ENCODE results near the gene C13orf46.
"Not testable (repeated sequence)": the region's sequence is repeated elsewhere in the genome, so short reads cannot be mapped to it uniquely, and the experiment has no call there.

C13orf46 gene

DNA sequence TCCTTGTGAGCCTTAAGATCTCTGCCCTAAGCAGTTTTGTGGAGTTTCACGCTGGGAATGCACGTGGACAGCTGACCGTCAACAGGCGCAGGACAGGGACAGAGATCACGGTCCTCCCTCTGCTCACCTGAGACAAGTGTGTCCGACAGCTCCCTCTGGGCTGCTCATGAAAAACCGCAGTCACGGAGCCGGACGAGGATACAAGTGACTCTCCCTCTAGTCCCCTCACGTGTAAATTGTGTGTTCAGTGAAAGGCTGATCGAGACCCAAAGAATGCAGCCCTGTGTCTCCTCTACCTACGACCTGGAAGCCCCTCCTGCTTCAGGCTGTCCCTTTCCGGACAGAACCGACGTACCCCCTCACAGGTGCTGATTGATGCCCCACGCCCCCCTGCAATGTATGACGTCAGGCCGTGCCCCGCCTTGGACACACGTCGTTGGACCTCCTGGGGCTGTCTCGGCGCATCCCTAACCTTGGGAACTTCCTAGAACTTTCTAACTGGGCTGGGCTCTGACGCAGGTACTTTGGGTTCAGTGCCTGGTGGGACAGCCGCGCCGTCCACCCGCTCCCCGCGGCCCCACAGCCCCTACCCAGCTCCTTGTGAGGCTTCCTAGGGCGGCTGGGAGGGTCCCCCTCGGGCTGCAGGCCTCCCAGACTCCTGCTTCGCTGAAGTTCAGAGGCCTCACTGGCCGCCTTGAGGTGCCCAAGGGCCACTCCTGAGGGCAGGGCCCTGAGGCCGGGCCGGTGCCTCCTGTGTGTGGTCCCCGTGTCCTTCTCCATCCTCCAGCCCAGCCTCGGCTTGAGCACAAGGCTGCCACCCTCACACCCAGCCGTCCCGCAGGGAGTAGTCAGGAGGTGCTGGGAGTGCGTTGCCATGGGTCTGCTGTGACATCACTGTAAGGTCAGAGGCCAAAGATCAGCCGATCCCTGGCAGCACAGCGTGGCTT lies at the start of gene C13orf46:
C13orf46 (minus strand) TSS at position 859 of the 947 bp plus-strand sequence; CDS start at position 780, 79 bp downstream.
- H3K4me3 ChIP-seq (ENCODE audit: low read length) = no peak within 1 kb of the TSS
- H3K27ac ChIP-seq (ENCODE audit: low read depth, low read length) = no peak within 1 kb of the TSS
- peaks cover 2% of the 10 kb centered on the region for H3K36me3 ChIP-seq (ENCODE audit: control insufficient read depth, insufficient read depth, low read length)
- peaks cover 9% of the 10 kb centered on the region for H3K4me1 ChIP-seq (ENCODE audit: control insufficient read depth, insufficient read depth, low read length)
- H3K27me3 ChIP-seq (ENCODE audit: control insufficient read depth, insufficient read depth, low read length) = peaks cover 2% of the 10 kb centered on the region
- no peak within 1 kb of the TSS for H3K9ac ChIP-seq (ENCODE audit: low read length)

DNA sequence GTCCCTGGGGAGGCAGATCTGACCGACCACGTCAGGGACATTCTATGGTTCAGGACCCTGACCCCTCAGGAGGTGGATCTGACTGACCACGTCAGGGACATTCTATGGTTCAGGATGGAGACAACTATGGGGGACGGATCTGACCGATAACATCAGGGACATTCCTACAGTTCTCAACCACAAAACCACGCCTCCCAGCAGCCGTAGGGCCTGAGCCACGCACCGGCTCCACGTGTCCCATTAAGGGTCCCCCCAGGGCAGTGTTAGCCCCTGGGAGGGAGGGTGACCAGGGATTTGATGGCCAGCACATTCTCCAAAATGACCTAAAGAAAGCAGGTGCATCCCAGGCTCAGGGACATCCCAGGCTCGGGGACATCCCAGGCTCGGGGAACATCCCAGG lies 49.0 kb upstream of the C13orf46 start:
- Histone ChIP-seq H3K27me3 (ENCODE audit: control insufficient read depth, insufficient read depth, low read length) (no peaks in the 10 kb centered on the region), H3K9ac (ENCODE audit: low read length) (no peak overlapping the region), H3K36me3 (ENCODE audit: control insufficient read depth, insufficient read depth, low read length) (peaks cover 7% of the 10 kb centered on the region), H3K27ac (ENCODE audit: low read depth, low read length) (no peak overlapping the region), H3K4me3 (ENCODE audit: low read length) (no peak overlapping the region), H3K4me1 (ENCODE audit: control insufficient read depth, insufficient read depth, low read length) (peaks cover 19% of the 10 kb centered on the region)

DNA sequence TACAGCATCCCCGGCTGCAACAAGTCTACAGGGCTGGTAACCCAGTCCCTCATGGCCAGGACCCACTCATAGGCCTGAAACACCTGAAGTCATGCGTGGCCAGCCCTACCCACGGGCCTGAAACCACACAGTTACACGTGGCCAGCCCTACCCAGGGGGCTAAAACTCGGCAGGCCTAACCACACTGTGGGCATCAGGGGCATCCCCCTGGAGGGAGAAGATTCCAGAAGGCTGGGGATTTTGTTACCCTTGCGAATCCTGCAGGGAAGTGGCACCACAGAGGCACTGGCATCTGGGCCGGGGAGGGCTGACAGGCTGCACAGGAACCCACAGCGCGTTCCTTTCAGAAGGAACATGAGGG lies 48.4 kb upstream of the C13orf46 start:
- H3K4me1 ChIP-seq (ENCODE audit: control insufficient read depth, insufficient read depth, low read length) = peaks cover 15% of the 10 kb centered on the region
- H3K27me3 ChIP-seq (ENCODE audit: control insufficient read depth, insufficient read depth, low read length) = no peaks in the 10 kb centered on the region
- H3K36me3 ChIP-seq (ENCODE audit: control insufficient read depth, insufficient read depth, low read length) = peaks cover 7% of the 10 kb centered on the region
- no peak overlapping the region for H3K27ac ChIP-seq (ENCODE audit: low read depth, low read length)
- H3K9ac ChIP-seq (ENCODE audit: low read length) = no peak overlapping the region
- no peak overlapping the region for H3K4me3 ChIP-seq (ENCODE audit: low read length)

DNA sequence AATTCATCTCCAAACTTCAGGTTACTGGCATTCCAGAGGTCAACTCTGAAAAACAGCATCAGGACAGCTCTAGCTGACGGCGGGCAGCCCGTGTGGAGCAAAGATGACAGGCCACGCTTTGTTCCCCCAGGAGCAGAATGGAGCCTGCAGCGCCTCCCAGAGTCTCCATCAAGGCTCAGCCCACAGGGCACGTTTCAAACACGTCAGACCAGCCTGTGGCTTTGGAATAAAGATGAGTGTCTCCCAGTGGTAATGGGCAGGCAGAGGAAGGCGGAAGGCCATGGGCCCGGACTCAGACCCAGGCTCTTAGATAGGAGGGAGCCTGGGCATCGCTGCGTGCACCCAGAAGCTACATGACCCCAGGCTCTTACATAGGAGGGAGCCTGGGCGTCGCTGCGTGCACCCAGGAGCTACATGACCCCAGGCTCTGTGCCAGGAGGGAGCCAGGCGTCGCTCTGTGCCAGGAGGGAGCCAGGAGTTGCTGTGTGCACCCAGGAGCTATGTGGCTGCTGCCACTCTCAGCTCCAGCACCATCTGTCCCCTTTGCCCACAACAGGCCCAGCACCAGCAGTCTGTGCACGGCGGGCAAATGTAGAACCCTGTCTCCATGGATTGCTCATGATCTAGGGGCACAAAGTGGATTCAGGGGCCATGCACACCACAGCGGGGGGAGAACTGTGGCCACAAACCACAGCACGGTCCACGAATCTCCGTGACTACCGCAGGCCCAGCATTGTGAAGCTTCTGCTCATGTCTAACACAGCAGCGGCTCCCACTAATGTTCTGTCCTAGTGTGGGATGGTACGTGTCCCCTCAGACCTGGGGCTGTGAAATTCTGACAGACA lies 47.8 kb upstream of the C13orf46 start:
- Histone ChIP-seq H3K27ac (ENCODE audit: low read depth, low read length) (no peak overlapping the region), H3K9ac (ENCODE audit: low read length) (no peak overlapping the region), H3K4me3 (ENCODE audit: low read length) (no peak overlapping the region), H3K4me1 (ENCODE audit: control insufficient read depth, insufficient read depth, low read length) (peaks cover 13% of the 10 kb centered on the region), H3K27me3 (ENCODE audit: control insufficient read depth, insufficient read depth, low read length) (no peaks in the 10 kb centered on the region), H3K36me3 (ENCODE audit: control insufficient read depth, insufficient read depth, low read length) (peaks cover 8% of the 10 kb centered on the region)

DNA sequence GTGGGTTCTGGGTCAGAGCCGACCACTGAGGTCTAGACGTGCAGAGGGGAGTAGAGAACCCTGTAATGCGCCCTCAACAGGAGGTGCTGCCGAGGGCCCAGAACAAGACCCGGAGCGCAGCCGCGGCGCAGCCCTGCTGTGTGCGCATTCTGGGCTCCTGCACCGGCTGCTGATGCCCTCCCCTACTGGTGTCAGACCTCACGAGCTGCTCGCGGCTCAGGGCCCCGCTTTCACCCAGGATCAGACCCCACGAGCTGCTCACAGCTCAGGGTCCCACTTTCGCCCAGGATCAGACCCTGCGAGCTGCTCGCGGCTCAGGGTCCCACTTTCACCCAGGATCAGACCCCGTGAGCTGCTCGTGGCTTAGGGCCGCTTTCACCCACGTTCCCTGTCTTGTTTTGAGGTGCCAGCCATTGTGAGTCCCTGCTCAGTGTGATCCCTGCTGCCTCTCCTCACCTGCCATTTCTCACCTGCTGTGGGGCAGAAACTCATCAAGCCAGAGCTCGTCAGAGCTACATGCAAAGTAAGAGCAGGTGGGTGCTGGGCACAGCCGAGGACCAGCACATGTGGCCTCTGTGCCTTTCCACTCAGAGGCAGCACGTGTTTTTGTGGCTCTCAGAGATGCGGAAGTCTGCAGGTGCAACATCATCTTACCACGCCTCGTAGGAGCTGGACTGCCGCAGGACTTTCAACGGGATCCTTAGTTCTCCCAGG lies 47.0 kb upstream of the C13orf46 start:
- peaks cover 6% of the 10 kb centered on the region for H3K4me1 ChIP-seq (ENCODE audit: control insufficient read depth, insufficient read depth, low read length)
- no peak overlapping the region for H3K27ac ChIP-seq (ENCODE audit: low read depth, low read length)
- H3K27me3 ChIP-seq (ENCODE audit: control insufficient read depth, insufficient read depth, low read length) = no peaks in the 10 kb centered on the region
- H3K4me3 ChIP-seq (ENCODE audit: low read length) = no peak overlapping the region
- peaks cover 12% of the 10 kb centered on the region for H3K36me3 ChIP-seq (ENCODE audit: control insufficient read depth, insufficient read depth, low read length)
- H3K9ac ChIP-seq (ENCODE audit: low read length) = no peak overlapping the region

DNA sequence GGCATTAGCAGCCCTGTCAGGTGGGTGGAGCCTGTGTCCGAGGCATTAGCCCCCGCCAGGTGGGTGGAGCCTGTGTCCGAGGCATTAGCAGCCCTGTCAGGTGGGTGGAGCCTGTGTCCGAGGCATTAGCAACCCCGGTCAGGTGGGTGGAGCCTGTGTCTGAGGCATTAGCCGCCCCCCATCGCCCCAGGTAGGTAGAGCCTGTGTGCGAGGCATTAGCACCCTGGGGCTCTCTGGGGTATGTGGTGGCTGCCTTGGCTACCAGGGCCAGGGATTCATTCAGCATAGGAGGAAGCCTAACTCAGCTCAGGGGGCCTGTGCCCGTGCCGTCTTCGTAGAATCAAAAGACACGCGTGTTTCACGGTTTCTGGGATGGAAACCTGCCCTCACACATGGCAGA lies 46.3 kb upstream of the C13orf46 start:
- H3K27me3 ChIP-seq (ENCODE audit: control insufficient read depth, insufficient read depth, low read length); H3K9ac ChIP-seq (ENCODE audit: low read length); H3K4me1 ChIP-seq (ENCODE audit: control insufficient read depth, insufficient read depth, low read length); H3K27ac ChIP-seq (ENCODE audit: low read depth, low read length); H3K4me3 ChIP-seq (ENCODE audit: low read length): not testable (repeated sequence)
- H3K36me3 ChIP-seq (ENCODE audit: control insufficient read depth, insufficient read depth, low read length) = peaks cover 16% of the 10 kb centered on the region

DNA sequence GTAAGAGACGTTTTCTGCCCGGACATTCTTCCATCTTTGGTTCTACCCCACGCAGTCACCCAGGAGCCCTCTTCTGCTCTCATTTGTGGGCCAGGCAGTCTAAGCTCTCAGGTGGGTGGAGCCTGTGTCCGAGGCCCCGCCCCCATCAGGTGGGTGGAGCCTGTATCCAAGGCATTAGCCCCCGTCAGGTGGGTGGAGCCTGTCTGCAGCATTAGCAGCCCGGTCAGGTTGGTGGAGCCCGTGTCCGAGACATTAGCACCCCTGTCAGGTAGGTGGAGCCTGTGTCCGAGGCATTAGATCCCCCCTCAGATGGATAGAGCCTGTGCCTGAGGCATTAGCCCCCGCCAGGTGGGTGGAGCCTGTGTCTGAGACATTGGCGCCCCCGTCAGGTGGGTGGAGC lies 45.5 kb upstream of the C13orf46 start:
- no peak overlapping the region for H3K4me3 ChIP-seq (ENCODE audit: low read length)
- peaks cover 16% of the 10 kb centered on the region for H3K36me3 ChIP-seq (ENCODE audit: control insufficient read depth, insufficient read depth, low read length)
- no peak overlapping the region for H3K9ac ChIP-seq (ENCODE audit: low read length)
- no peaks in the 10 kb centered on the region for H3K4me1 ChIP-seq (ENCODE audit: control insufficient read depth, insufficient read depth, low read length)
- no peak overlapping the region for H3K27ac ChIP-seq (ENCODE audit: low read depth, low read length)
- H3K27me3 ChIP-seq (ENCODE audit: control insufficient read depth, insufficient read depth, low read length) = no peaks in the 10 kb centered on the region

DNA sequence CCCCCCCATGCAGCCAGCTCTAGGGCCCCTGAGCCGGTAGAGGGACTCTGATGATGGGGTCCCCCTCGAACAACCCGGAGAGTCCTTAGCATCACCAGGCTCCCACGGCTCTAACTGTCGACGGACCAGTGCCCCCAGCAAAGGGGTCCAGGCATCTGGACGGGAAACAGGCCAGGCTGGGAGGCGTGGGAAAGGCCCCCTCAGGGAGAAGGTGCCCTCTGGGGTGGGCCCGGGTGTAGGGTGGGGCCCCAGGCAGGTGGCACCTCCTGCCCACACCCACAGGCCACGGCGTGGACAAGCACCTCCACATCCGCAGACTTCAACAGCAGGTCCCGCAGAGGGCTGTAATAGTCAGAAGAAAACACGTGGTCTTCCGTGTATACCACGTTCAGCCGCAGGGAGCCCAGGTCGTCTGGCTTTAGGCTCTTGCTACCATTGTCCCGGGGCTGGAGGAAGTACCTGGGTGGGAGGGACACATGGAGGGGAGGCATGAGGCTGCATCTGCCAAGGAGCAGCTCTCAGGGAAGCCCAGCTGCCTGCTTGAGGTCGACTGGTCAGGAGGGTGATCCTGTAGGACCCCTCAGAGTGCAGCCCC lies 44.7 kb upstream of the C13orf46 start:
- Histone ChIP-seq H3K27ac (ENCODE audit: low read depth, low read length) (no peak overlapping the region), H3K4me1 (ENCODE audit: control insufficient read depth, insufficient read depth, low read length) (no peaks in the 10 kb centered on the region), H3K27me3 (ENCODE audit: control insufficient read depth, insufficient read depth, low read length) (no peaks in the 10 kb centered on the region), H3K36me3 (ENCODE audit: control insufficient read depth, insufficient read depth, low read length) (peaks cover 16% of the 10 kb centered on the region), H3K9ac (ENCODE audit: low read length) (no peak overlapping the region), H3K4me3 (ENCODE audit: low read length) (no peak overlapping the region)

DNA sequence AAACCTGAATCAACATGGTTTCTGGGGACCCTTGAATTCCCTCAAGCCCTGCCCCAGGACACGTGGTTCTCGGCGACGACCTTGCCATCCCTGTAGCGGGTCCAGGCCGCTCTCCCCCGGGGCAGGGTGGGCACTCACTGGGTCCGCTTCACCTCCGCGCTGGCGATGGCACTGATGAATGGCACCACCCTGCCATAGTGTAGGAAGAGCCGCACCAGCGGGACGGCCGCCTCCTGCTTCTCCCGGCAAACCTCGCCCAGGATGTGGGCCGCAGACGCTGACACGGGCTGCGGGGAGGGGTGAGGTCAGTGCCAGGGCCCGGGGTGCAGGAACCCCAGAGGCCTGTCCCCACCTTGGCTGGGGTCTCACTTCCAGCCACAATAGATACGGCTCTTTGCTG lies 44.1 kb upstream of the C13orf46 start:
- no peak overlapping the region for H3K9ac ChIP-seq (ENCODE audit: low read length)
- H3K4me3 ChIP-seq (ENCODE audit: low read length) = no peak overlapping the region
- H3K27ac ChIP-seq (ENCODE audit: low read depth, low read length) = no peak overlapping the region
- no peaks in the 10 kb centered on the region for H3K4me1 ChIP-seq (ENCODE audit: control insufficient read depth, insufficient read depth, low read length)
- no peaks in the 10 kb centered on the region for H3K27me3 ChIP-seq (ENCODE audit: control insufficient read depth, insufficient read depth, low read length)
- peaks cover 19% of the 10 kb centered on the region for H3K36me3 ChIP-seq (ENCODE audit: control insufficient read depth, insufficient read depth, low read length)

DNA sequence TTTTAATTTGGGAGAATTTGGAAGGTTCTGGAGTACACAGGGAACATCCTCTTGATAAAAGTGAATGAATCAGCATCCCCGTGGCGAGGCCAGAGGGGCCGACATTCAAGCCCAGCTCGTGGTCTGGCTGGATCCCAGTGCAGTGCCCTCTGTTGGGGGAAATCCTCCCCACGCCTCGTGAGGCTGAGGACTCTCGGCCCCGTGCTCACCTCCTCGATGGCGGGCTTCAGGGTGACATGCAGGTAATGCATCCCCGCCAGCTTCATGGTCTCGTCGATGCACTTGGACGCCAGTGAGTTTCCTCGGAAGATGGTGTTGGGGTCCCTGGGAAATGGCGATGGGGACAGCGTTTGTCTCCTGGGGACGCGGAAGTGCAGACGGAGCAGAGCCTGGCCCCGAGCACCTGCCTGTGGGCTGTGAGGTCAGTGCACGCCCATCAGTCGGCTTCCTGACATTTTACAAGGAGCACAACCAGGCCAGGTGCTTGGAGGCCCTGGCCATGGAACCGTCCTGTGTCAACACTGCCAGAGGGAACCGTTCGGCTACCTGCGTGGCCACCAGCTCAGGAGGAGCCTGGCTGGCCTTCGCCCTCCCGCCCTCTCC lies 43.3 kb upstream of the C13orf46 start:
- no peak overlapping the region for H3K27ac ChIP-seq (ENCODE audit: low read depth, low read length)
- H3K4me1 ChIP-seq (ENCODE audit: control insufficient read depth, insufficient read depth, low read length) = no peaks in the 10 kb centered on the region
- no peaks in the 10 kb centered on the region for H3K27me3 ChIP-seq (ENCODE audit: control insufficient read depth, insufficient read depth, low read length)
- peaks cover 21% of the 10 kb centered on the region for H3K36me3 ChIP-seq (ENCODE audit: control insufficient read depth, insufficient read depth, low read length)
- no peak overlapping the region for H3K4me3 ChIP-seq (ENCODE audit: low read length)
- no peak overlapping the region for H3K9ac ChIP-seq (ENCODE audit: low read length)

DNA sequence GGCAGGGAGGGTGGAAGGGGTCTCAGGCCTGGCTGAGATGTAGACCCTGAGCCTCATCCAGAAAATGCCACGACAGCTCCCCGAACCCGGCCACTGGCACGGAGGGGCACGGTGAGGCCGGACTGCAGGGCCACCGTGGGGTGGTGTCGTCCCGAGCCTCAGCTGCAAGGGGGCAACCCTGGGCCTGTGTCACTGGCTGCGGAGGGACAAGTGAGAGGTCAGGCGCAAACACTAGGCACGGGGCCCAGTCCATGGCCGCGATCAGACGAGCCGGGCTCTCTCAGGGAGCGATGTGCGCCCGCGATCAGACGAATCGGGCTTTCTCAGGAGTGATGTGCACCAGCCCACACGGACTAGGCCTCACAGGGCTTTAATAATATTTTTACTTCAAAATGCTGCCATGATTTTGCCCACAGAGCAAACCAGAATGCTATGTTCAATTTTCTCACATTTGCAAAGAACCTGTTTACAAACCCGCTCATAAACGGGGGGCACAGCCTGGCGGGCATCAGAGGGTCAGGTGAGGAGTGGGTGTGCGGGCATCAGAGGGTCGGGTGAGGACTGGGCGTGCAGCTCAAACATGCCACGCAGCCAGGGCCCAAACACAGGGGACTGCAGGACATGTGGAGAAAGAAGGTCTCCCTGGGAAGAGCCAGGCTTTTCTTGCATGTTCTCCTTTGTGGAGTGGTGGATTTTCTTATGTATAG lies 42.6 kb upstream of the C13orf46 start:
- no peak overlapping the region for H3K9ac ChIP-seq (ENCODE audit: low read length)
- no peaks in the 10 kb centered on the region for H3K4me1 ChIP-seq (ENCODE audit: control insufficient read depth, insufficient read depth, low read length)
- H3K27me3 ChIP-seq (ENCODE audit: control insufficient read depth, insufficient read depth, low read length) = no peaks in the 10 kb centered on the region
- no peak overlapping the region for H3K4me3 ChIP-seq (ENCODE audit: low read length)
- no peak overlapping the region for H3K27ac ChIP-seq (ENCODE audit: low read depth, low read length)
- peaks cover 24% of the 10 kb centered on the region for H3K36me3 ChIP-seq (ENCODE audit: control insufficient read depth, insufficient read depth, low read length)
